Measurements from ENCODE around the gene KCNK15. TPM values are rescaled to one million over a fixed set of nuclear protein-coding genes. Genes with fewer than 3 reads are reported as not detected.

KCNK15 gene
- total RNA-seq, 1 experiment from 2014 or later, result not detected

DNA sequence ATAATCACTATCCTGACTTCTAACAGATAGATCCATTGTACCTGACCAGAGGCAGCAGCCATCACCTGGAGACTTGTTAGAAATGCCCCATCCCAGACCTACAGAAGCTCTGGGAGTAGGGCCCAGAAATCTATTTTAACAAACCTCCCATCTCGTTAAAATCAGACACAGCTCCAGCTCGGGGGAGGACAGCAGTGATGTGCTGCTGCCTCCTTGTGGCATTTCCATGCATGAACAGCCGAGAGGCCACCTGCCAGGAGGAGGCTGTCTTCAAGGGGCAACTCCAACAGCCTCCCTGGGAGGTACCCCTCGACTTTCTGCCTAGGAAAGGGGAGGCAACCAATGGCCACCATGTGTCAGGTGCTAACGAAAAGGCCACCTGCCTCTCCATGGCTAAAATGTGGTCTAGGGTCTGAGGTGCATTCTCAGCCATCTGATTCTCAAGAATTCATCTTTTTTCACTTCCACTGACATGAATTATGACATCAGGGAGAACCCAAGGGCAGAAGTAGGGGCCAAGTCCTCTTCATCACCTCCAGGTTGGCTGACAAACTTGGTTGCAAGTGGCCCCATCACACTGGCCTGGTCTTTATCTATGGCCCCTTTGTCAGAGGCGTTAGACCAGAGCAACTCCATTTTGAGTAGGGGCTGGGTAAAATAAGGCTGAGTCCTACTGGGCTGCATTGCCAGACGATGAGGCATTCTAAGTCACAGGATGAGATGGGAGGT is 12.2 kb upstream of the KCNK15 start:
- DNase-seq (ENCODE audit: low read depth), result peak; percentile 64

DNA sequence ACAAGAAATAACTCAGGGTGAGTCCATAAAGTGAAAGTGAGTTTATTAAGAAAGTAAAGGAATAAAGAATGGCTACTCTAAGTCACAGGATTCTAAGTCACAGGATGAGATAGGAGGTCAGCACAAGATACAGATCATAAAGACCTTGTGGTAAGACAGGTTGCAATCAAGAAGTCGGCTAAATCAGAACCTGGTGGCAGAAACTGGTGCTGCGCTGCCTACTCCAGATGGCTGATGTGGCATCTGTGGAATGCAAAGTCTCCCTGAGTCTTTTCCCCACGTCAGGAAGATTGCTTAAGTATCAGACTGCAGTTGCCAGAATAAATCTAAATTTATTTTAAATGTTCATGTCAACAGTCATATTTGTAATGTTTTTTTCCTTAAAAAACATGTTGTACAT is 10.7 kb upstream of the KCNK15 start:
- DNase-seq (ENCODE audit: low read depth), result no peak

DNA sequence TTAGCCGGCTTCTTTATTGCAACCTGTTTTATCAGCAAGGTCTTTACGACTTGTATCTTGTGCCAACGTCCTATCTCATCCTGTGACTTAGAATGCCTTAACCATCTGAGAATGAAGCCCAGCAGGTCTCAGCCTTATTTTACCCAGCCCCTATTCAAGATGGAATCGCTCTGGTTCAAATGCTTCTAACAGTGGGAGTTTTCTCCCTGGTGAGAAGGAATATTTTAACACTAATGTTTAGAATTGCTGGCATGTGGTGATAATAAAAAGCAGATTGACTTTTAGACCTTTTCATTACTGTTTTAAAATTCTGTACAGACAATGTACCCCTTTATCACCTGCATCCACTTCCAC is 9.9 kb upstream of the KCNK15 start:
- DNase-seq (ENCODE audit: low read depth), result no peak

DNA sequence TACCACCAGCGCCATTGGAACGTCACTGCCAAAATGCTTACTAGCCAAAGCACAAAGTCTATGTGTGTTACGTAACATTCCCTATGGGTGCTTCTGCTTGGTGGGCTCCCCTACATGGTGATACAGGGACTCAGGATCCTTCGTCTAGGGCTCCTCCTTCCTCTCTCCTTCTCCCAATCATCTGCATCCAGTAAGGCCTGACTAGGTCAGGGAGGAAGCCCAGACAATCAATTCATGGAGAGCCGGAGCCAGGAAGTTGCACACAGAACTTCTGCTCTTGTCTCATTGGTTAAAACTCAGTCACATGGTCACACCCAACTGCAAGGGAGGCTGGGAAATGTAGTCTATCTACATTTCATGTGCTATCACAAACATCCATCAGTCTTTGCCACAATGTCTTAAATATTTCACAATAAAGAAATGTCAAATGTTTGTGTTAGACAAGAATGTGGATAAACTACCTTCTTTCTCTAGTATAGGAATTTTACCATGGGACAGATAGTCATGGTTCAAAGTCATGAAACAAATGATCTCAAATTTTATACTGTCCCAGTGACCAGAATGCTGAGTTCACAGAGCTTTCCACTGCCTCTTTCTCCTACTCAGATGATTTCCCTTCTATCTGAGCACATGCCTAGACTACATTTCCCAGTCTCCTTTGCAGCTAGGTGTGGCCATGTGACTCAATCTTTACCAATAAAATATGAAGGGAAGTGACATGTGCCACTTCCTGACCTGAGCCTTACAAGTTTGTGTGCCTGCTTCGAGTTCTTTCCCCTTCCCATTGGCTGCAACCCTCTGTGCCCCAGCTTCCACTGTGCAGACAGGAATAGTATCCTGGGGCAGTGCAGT is 9.3 kb upstream of the KCNK15 start:
- DNase-seq (ENCODE audit: low read depth), result peak; percentile 84

DNA sequence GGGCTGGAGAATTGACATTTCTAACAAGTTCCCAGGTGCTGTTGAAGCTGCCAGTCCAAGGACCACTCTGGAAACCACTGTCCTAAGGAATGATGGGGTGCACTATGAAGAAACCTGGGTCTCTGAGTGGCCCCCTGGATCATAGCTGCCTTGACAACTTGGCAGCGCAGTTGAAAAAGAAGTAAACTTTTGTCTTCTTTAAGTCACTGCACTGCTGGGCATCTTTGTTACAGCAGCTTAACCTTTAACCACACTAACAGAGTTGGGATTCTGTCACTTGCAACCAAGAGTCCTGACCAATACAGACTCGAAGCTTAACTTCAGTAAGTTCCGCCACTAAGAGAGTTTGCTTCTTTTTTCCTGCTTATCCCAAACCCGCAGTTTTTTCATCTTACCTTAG is 8.5 kb upstream of the KCNK15 start:
- no peak for DNase-seq (ENCODE audit: low read depth)

DNA sequence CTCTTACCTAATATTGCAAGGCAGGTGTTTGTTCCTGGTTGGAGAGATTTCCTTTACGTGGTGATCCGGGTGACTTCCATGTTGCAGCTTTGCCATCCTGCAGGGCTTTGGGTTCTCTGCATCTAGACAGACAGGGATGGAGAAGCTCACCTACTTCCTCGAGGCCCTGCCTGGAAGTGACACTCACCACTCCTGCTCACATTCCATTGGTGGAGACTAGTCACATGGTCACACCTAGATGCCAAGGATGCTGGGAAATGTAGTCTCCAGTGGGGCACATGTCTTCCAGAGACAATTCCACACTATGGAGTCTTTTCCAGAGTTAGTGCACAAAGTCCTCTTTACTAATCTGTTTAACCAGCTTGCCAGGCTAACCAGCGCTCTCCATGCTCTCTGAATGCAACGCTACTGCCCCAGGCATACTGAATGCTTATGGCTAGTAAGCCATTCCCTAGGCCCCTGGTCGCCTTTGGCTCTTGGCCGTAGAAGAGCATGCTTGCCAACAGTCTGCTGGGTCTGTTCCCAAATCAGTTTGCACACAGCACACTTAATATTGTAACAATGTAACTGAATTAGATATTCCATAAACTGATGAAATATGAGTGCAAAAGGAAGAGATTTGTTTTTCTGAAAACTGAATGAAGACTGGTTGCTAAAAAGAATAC is 6.7 kb upstream of the KCNK15 start:
- peak; percentile 73 for DNase-seq (ENCODE audit: low read depth)

DNA sequence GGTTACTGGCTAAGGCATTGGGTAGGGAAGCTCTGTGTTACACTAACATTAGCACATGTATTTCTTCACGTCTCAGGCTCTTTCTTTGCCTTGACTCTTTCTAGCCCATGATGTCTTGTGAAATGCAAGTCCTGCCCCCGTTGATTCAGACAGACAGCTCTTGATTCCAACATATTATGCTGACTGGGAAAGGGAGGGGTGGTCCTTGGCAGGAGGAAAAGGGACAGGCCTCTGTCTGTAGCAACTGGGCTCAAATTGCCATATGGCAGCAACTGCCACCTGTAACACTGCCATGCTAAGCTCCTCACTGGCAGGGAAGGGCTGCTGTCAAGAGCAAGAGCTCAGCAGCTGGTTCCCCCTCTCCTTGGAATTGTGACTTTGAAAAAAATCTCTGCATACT is 5.7 kb upstream of the KCNK15 start:
- DNase-seq (ENCODE audit: low read depth), result no peak

DNA sequence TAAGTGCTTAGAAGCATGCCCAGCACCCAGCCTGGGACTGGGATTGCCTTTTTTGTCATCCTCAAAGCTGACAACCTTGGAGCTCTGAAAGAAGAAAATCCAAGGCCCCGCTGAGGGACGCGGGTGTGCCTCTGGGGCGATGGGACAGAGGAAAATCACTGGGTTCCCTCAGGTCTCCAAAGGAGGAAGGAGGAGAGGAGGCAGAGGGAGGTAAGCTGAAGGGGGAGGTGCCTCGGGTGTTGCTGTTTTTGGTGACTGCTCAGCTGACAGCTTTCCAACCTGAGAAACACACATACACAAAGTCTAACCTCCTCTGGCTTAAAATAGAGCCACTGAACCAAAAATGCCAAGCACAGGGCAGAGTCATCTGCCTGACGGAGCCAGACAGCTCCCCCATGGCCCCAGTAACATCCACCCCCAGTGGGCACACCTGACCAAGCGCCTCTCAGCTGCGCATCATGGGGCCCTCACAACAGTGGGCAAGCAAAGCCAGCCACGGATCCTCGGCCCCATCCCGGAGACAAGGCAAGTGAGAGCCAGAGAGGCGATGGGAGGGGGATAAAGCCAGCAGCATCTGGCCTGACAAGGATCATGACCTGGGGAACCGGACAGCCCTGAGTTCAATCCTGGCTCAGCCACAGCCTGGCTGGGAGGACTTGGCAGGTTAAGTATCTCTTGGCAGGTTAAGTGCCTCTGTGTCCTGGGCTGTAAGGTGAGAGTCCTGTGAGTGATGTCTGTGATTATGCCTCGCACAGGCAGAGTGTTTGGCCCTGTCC is 3.2 kb upstream of the KCNK15 start:
- DNase-seq (ENCODE audit: low read depth), result no peak

DNA sequence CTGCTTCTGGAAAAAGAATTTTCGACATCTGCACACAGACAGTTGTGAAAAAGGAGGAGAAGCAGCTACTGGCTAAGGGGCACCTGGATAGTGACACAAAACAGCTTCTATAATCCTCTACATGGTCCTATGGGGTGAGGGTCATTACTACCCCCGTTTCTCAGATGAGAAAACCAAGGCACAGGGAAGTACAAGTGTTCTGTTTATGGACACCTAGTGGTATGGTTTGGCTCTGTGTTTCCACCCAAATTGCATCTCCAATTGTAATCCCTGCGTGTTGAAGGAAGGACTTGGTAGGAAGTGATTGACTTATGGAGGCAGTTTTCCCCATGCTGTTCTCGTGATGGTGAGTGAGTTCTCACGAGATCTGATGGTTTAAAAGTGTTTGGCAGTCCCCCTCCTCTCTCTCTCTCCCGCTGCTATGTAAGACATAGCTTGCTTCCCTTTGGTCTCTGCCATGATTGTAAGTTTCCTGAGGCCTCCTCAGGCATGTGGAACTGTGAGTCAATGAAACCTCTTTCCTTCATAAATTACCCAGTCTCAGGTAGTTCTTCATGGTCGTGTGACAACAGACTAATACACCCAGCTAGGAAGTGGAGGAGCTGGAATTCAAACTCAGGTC is 2.5 kb upstream of the KCNK15 start:
- no peak for DNase-seq (ENCODE audit: low read depth)

DNA sequence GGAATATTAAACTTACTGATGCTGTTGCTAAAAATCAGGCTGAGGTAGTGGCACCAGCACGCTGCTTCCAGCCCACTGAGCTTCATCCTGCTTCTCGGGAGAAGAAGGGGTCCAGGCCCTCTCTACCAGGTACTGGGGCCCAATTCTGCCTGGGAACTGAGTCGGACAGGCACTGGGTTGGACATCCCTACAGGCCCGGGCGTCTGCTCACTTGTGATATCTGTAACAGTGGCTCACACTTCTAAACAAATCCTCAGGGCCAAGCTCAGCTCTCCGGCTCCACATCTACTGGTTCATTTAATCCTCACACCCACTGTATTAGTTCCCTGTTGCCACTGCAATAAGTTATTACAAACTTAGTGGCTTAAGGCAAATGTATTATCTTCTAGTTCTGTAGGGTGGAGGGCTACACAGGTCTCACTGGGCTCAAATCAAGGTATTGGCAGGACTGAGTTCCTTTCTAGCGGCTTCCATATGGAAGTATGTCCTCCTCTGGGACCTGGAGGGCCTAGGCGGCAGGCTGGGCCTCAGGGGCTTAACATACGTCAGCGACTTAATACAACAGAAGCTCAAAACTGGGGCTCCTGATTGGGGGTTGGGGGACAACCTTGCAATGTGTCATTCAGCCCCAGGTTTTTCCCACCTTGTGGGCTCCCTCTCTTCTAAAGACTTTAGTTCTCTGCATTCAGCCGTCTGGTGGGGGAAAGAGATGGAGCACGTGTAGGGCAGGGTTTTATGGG is 1.6 kb upstream of the KCNK15 start:
- DNase-seq (ENCODE audit: low read depth), result no peak

DNA sequence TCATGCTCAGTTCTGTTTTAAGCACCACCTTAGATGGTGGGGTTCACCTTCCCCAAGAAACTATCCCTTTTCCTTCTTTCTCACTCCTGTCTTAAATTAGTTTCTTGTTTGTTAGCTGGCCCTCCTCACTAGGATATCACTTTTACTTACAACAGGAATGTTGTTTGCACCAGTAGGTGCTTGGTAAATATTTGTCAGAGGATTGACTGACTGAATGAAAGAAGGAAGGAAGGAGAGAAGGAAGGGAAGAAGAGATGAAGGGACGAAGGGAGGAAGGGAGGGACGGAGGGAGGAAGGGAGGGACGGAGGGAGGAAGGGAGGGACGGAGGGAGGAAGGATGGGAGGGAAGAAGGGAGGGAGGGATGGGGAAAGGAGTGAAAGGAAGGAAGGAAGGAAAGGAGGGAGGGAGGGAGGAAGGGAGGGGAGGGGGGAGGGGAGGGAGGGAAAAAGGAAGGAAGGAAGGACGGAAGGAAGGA is 505 bp upstream of the KCNK15 start:
- no peak for DNase-seq (ENCODE audit: low read depth)

DNA sequence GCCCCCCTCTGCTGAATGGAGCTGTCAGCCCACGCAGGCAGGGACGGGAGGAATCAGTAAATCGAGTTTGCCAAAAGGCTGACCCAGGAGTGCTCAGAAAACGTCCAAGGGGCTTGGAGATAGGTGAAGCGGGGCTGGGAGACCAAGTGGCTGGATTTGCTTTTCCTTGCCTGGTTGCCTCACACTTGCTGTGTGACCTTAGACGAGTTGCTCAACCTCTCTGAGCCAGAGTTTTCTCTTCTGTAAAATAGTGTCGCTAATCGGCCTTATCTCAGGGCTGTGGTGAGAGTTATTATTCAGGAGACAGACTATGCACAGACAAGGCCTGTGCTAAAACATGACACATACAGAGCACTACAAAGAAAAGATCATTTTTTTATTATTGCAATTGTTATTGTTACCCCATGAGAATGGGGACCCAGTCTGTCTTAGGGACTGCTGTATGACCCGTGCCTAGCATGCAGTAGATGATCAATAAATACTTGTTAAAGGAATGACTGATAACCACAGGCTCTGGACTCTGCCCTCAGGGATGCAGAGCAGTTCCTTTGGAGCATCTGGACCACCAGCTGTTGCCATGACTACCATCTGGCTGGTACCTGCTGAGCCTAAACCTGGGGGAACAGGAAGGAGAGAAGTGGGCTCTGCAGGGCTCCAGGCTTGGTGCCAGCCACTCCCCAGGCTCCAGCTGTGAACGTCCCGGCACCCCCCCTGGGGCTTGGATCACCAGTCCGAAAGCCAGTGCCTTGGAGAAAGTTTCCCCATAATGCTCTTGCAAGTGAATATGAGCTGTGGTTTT is 901 bp downstream of the KCNK15 start:
- no peak for DNase-seq (ENCODE audit: low read depth)

DNA sequence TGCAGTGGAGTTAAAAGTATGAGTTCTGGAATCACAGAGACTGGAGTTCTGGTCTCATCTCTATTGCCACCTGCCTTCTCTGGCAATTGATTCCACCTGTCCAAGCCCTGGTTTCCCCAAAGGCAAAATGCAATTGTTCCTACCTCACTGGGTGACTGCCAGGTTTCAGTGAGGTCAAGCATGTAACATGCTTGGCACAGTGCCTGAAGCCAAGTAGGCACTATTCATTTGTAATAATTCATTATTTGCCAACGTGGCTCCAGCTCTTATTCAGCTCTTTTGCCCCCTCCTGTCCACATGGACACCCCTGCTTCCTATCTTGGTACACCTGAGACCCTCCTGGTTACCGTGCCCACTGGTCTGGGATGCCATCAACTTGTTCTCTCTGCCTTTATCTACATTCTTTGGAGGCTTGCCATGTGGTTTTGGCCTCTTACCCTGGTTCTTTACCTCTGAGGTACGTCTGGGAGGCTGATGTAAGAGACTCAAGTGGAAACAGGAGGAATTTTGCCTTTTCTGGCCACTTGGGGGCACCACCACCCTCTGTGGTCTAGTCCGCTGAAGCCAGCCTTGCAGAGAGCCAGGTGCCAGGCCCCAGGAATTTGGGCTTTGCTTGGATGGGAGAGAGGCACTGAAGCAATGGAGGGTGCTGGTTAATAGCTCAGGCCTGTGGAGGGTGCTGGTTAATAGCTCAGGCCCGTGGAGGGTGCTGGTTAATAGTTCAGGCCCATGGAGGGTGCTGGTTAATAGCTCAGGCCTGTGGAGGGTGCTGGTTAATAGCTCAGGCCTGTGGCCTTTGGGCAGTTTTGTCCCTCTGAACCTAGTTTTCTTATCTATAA is 1.7 kb downstream of the KCNK15 start:
- DNase-seq (ENCODE audit: low read depth), result peak; percentile 55

DNA sequence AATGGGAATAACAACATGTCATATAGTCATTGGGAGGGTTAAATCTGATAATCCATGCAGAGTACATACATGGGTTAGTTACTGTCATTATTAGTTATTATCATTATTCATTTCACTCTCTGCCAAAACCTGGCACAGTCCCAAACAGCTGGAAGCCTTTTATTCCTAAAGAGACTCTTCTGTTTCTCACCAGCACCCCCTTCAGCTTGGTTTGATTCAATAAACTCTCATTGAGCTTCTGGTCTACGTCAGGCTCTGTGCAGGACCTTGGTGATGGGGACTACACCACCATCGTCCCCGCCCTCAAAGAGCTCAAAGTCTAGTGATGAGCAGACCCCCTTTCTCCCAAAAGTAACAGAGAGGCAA is 2.3 kb downstream of the KCNK15 start:
- no peak for DNase-seq (ENCODE audit: low read depth)

DNA sequence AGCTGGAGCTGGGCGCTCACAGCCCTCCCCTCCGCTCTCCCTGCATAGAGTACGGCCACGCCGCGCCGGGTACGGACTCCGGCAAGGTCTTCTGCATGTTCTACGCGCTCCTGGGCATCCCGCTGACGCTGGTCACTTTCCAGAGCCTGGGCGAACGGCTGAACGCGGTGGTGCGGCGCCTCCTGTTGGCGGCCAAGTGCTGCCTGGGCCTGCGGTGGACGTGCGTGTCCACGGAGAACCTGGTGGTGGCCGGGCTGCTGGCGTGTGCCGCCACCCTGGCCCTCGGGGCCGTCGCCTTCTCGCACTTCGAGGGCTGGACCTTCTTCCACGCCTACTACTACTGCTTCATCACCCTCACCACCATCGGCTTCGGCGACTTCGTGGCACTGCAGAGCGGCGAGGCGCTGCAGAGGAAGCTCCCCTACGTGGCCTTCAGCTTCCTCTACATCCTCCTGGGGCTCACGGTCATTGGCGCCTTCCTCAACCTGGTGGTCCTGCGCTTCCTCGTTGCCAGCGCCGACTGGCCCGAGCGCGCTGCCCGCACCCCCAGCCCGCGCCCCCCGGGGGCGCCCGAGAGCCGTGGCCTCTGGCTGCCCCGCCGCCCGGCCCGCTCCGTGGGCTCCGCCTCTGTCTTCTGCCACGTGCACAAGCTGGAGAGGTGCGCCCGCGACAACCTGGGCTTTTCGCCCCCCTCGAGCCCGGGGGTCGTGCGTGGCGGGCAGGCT is 4.6 kb downstream of the KCNK15 start:
- DNase-seq (ENCODE audit: low read depth), result no peak

DNA sequence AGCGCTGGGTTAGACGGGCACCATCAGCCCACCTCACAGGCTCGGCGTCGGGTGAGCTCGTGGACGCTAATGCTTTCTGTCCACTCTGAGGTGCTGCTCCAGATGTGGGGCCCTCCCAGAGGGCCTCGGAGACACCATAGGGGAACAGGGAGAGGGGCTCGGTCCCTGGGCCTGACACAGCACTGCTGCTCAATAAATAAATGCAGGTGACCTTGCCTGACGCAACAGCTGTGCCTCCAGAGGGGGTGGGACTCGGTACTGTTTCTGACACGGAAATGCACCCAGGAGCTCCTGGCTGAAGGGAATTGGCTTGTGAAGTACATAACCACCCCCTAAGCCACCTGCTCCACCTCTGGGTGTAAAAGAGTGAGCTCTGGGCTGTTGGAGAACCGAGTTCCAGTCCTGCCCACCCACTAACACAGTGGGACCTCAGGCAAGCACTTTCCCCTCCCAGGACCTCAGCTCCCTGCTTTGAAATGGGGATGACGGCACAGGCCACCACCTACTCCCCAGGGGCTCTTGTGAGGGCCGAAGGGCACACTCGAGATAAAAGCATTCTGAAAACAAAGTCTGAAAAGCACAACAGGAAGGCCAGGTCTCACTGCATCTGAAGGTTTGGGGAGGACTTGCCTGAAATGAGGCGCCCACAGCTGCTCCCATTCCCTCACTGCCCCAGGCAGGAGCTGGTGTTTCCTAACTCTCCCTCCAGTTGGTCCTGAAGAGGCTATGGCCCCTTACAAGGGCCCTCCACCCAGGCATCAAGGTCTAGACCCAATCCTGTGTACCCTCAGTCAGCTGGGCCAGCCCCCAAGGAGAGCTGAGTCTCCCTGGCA is 6.7 kb downstream of the KCNK15 start:
- no peak for DNase-seq (ENCODE audit: low read depth)

DNA sequence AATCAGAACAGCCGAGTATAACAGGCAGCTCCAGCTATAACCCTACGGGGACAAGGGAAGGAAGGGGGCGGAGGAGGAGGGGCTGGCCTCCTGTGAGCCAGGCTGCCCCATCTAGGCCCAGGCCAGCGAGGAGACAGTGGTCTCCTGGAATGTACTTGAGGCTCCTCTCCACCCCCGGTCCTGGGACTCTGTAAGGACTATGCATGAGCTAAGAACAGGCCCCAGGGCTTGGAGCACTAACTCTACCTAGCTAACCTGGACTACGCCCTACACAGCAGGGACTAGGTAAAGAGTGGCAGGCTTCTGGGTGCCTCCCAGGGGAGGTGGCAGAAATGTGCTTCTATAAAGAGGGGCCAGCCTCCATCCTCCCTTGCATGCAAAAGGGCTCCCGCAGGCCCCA is 8.9 kb downstream of the KCNK15 start:
- DNase-seq (ENCODE audit: low read depth), result no peak
